ENCODE measurements around the gene MAP2K1.

DNA sequence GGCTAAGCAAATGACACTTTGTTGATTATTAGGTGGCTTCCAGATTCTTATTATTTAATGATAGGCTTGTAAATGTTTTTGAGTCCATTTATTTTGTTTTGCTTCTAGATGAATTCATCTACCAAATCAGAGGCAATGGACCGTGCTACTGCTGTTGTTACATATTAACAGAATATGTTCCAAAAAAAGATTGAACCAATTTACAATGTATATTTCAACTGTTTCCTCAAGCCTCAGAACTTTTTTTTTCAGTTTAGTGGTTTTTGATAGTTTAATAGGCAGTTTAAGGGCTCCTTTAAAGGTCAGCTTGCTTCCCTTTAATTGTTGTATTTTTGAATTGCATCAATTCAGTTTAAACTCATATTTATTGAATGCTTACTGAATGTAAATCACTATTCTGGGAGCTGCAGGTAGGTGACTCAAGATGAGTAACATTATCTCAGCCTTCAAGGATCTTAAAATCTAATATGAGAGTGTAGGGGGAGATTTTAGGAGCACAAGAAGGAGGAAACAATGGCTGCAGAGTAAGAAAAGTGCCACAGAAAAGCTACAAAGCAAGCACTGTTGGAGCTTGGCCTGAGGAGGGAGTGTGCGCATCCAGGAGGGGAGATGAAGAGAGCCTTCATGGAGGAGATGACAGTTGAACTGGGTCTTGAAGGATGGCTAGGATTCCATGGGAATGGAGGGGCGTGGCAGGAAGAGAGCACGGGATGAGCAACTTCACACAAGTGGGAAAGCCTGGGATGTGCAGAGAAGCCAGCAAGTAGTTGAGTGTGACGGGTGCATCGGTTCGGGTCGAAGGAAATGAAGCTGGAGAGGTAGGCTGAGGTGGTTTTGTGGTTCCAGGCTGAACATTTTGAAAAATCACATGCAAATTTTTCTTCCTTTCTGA lies 14.7 kb downstream of the MAP2K1 start:
- TF ChIP-seq POLR2A (IDR thresholded peaks at IDR 0.05; ENCODE audit: low read depth) (no peak), POLR2AphosphoS5 (IDR thresholded peaks at IDR 0.05) (no peak)
- TF ChIP-seq, protein P1, sequence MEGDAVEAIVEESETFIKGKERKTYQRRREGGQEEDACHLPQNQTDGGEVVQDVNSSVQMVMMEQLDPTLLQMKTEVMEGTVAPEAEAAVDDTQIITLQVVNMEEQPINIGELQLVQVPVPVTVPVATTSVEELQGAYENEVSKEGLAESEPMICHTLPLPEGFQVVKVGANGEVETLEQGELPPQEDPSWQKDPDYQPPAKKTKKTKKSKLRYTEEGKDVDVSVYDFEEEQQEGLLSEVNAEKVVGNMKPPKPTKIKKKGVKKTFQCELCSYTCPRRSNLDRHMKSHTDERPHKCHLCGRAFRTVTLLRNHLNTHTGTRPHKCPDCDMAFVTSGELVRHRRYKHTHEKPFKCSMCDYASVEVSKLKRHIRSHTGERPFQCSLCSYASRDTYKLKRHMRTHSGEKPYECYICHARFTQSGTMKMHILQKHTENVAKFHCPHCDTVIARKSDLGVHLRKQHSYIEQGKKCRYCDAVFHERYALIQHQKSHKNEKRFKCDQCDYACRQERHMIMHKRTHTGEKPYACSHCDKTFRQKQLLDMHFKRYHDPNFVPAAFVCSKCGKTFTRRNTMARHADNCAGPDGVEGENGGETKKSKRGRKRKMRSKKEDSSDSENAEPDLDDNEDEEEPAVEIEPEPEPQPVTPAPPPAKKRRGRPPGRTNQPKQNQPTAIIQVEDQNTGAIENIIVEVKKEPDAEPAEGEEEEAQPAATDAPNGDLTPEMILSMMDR (IDR thresholded peaks at IDR 0.05) = no peak
